OCI-LY3 (cell line): Measurements from ENCODE around the gene ZBTB42.

Source experiments
- H2AFZ ChIP-seq: fragments of 200-600, 300-600 bp; shearing (Covaris generic); 2 replicates; pipeline ENCODE4 v1.6.0; 2014; ENCODE audit warnings: antibody characterized with exemption, low read depth, low read length
- H3K27ac ChIP-seq: fragments of 200-600, 300-600 bp; sonication (generic); 2 replicates; pipeline ENCODE4 v1.5.1; 2014; ENCODE audit warnings: mild to moderate bottlenecking, low read length, moderate library complexity, mixed read lengths
- H3K27me3 ChIP-seq: fragments of 200-600, 300-600 bp; sonication (generic); 2 replicates; pipeline ENCODE4 v1.6.1; 2014; ENCODE audit warnings: low read depth, low read length, mixed read lengths
- H3K36me3 ChIP-seq: fragments of 200-600, 300-600 bp; sonication (generic); replicated peaks from 2 replicates; pipeline ENCODE3; 2014; ENCODE audit warnings: low read depth, low read length, mixed read lengths
- H3K4me1 ChIP-seq: fragments of 300-600, 200-600 bp; sonication (generic); 2 replicates; pipeline ENCODE4 v1.6.1; 2014; ENCODE audit warnings: low read length, mixed read lengths
- H3K4me2 ChIP-seq: fragments of 200-600, 300-600 bp; sonication (generic); 2 replicates; pipeline ENCODE4 v1.6.1; 2014; ENCODE audit warnings: low read length, mixed read lengths
- H3K4me3 ChIP-seq: fragments of 300-600, 200-600 bp; sonication (generic); 2 replicates; pipeline ENCODE4 v1.5.1; 2014; ENCODE audit warnings: antibody characterized with exemption, mild to moderate bottlenecking, low read length, moderate library complexity
- H3K79me2 ChIP-seq: fragments of 300-600, 200-600 bp; shearing (Covaris generic); 2 replicates; pipeline ENCODE4 v1.6.1; 2014; ENCODE audit warnings: mild to moderate bottlenecking, low read length, mixed read lengths
- H3K9ac ChIP-seq: fragments of 300-600, 200-600 bp; shearing (Covaris generic); 2 replicates; pipeline ENCODE4 v1.6.0; 2014; ENCODE audit warnings: mild to moderate bottlenecking, low read length, moderate library complexity
- H3K9me3 ChIP-seq: fragments of 200-600, 300-600 bp; shearing (Covaris generic); 2 replicates; pipeline ENCODE4 v1.6.1; 2014; ENCODE audit warnings: low read length, mixed read lengths; ENCODE audit not compliant: insufficient read depth
- H4K20me1 ChIP-seq: fragments of 200-600, 300-600 bp; sonication (generic); 2 replicates; pipeline ENCODE4 v1.6.1; 2016; ENCODE audit warnings: low read length, mixed read lengths; ENCODE audit not compliant: insufficient read depth
- CTCF ChIP-seq: fragments of 200-600, 300-600 bp; sonication (generic); IDR thresholded peaks from 2 replicates; pipeline ENCODE4 v1.5.1; 2014; ENCODE audit warnings: antibody characterized with exemption, low read length, low read depth
- EZH2phosphoT487 ChIP-seq: fragments of 200-600 bp; shearing (Covaris generic); IDR thresholded peaks from 2 replicates; pipeline ENCODE4 v1.6.1; 2018; ENCODE audit warnings: antibody characterized with exemption, mixed run types, low read depth

Gene ZBTB42

GRCh38 chr14:104795781-104796686 lies 4.9 kb upstream of the ZBTB42 start:
- H2AFZ ChIP-seq = peak overlapping the region; percentile 19; the same call in 1 of the 2 replicates

GRCh38 chr14:104796687-104797081 lies 4.2 kb upstream of the ZBTB42 start:
- Histone ChIP-seq H3K9me3 (no peaks in the 10 kb centered on the region), H4K20me1 (peaks cover 30% of the 10 kb centered on the region), H3K4me1 (peaks cover 40% of the 10 kb centered on the region), H3K27ac (no peak overlapping the region), H3K4me2 (peak overlapping the region; percentile 89), H2AFZ (no peak overlapping the region), H3K79me2 (peaks cover 37% of the 10 kb centered on the region), H3K4me3 (no peak overlapping the region; the same call in 1 of the 2 replicates), H3K27me3 (peaks cover 38% of the 10 kb centered on the region), H3K9ac (no peak overlapping the region), H3K36me3 (peaks cover 4% of the 10 kb centered on the region)
- no peak for TF ChIP-seq EZH2phosphoT487

More at GRCh38 chr14:104795781-104796686, 4.9 kb upstream of the ZBTB42 start:
- no peak for TF ChIP-seq EZH2phosphoT487
- no peak for TF ChIP-seq CTCF
- H4K20me1 ChIP-seq = peaks cover 37% of the 10 kb centered on the region
- H3K36me3 ChIP-seq = peaks cover 4% of the 10 kb centered on the region
- H3K4me2 ChIP-seq = peak overlapping the region; percentile 89
- H3K9me3 ChIP-seq = no peaks in the 10 kb centered on the region
- peaks cover 44% of the 10 kb centered on the region for H3K79me2 ChIP-seq
- H3K9ac ChIP-seq = peak overlapping the region; percentile 84
- peak overlapping the region; percentile 79 for H3K4me3 ChIP-seq
- H3K27ac ChIP-seq = 0 out of 2 replicates have a peak overlapping the region, but pooled peaks have one; percentile 12
- H3K27me3 ChIP-seq = peaks cover 34% of the 10 kb centered on the region
- peaks cover 34% of the 10 kb centered on the region for H3K4me1 ChIP-seq

GRCh38 chr14:104797115-104798044 lies 3.5 kb upstream of the ZBTB42 start:
- H4K20me1 ChIP-seq = peaks cover 24% of the 10 kb centered on the region
- no peak for TF ChIP-seq EZH2phosphoT487
- no peaks in the 10 kb centered on the region for H3K9me3 ChIP-seq
- H3K36me3 ChIP-seq = peaks cover 4% of the 10 kb centered on the region
- peak overlapping the region; percentile 89 for H3K4me2 ChIP-seq
- peaks cover 30% of the 10 kb centered on the region for H3K79me2 ChIP-seq
- H3K27me3 ChIP-seq = peaks cover 38% of the 10 kb centered on the region
- H3K4me1 ChIP-seq = peaks cover 43% of the 10 kb centered on the region
- H2AFZ ChIP-seq = no peak overlapping the region
- H3K4me3 ChIP-seq = no peak overlapping the region
- no peak overlapping the region for H3K9ac ChIP-seq
- H3K27ac ChIP-seq = no peak overlapping the region

- Histone ChIP-seq H3K36me3 (peaks cover 4% of the 10 kb centered on the region), H3K4me1 (peaks cover 42% of the 10 kb centered on the region), H3K79me2 (peaks cover 18% of the 10 kb centered on the region), H3K27ac (no peak overlapping the region), H3K9me3 (no peaks in the 10 kb centered on the region), H3K27me3 (peaks cover 38% of the 10 kb centered on the region), H3K4me3 (no peak overlapping the region), H3K4me2 (no peak overlapping the region), H4K20me1 (peaks cover 12% of the 10 kb centered on the region), H3K9ac (no peak overlapping the region), H2AFZ (no peak overlapping the region)
- TF ChIP-seq EZH2phosphoT487 (no peak), CTCF (no peak)
Observed at GRCh38 chr14:104798300-104799243, 2.3 kb upstream of the ZBTB42 start.
